Activated CD4-positive, alpha-beta T cell treated with anti-CD3 and anti-CD28 coated beads for 24 hours (primary cell): ENCODE measurements around the gene PGLYRP2.
"Not testable (repeated sequence)": the region's sequence is repeated elsewhere in the genome, so short reads cannot be mapped to it uniquely, and the experiment has no call there.

Source experiments
- DNase-seq, 2 donors: peaks; one replicate each; pipeline ENCODE4 v3.0.0-alpha.2; 2020; ENCODE audit warnings: low read depth in 2 of 2

The PGLYRP2 gene, protein sequence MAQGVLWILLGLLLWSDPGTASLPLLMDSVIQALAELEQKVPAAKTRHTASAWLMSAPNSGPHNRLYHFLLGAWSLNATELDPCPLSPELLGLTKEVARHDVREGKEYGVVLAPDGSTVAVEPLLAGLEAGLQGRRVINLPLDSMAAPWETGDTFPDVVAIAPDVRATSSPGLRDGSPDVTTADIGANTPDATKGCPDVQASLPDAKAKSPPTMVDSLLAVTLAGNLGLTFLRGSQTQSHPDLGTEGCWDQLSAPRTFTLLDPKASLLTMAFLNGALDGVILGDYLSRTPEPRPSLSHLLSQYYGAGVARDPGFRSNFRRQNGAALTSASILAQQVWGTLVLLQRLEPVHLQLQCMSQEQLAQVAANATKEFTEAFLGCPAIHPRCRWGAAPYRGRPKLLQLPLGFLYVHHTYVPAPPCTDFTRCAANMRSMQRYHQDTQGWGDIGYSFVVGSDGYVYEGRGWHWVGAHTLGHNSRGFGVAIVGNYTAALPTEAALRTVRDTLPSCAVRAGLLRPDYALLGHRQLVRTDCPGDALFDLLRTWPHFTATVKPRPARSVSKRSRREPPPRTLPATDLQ

DNA sequence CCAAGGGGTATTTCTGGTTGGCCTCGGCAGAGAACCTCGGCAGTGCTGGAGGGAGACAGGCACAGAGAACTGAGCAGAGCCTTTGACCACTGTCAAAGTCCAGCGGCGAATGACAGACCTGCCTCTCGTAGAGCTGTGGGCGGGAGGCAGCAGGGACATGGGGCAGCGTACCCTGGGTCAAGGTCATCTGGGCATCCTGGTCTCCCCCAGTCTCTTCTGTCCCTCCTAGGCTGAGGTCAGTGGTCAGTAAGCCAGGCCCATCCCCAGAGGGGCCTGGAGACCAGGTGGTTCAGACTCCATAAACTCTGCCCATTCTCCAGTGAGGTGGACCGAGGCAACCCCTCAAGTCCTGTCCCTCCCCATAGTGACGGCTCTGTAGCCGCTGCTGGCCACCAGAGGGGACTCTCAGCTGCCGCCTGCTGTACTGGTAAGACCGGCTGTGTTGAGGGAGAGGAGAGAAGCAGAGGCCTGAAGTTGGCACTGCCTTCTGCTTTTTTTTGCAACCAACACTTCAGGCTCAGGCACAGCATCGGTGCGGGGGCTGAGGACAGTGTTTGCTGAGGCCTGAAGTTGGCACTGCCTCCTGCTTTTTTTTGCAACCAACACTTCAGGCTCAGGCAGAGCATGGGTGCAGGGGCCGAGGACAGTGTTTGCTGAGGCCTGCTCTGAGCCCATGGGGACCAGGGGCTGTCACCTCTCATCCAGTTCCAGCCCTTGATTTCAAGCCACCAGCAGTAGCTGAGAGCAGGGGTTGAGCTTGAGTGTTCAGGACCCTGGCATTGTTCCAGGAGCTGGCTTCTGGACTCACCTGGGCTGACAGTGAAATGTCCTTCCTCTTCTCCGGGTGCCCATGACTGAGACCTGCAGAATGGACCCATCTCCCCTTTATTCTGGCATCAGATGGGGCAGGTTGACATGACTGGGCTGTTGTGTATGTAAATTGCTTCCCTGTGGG is at the start of gene PGLYRP2:
Gene PGLYRP2 (minus strand): TSS at position 111 of the 955 bp plus-strand sequence. CDS start 130 bp downstream, outside the sequence.
- no peak for DNase-seq

DNA sequence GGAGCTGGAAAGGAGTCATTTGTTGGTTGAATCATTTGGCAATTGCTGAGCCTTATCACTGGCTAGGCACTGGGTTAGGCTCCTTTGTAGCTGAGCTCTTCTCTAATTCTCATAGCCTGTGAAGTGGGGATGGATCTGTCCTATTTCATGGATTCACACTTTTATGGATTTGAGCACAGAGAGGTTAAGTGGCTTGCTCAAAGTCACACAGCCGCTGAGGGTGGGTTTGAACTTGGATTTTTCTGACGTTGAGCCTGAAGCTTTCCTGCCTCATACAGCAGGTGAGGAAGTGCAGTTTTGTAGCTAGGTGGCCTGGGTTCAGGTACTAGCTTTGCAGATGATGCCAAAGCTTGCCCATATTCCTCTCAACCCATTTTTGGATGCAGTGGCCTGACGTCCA is 48.4 kb upstream of the PGLYRP2 start:
- DNase-seq: no peak

DNA sequence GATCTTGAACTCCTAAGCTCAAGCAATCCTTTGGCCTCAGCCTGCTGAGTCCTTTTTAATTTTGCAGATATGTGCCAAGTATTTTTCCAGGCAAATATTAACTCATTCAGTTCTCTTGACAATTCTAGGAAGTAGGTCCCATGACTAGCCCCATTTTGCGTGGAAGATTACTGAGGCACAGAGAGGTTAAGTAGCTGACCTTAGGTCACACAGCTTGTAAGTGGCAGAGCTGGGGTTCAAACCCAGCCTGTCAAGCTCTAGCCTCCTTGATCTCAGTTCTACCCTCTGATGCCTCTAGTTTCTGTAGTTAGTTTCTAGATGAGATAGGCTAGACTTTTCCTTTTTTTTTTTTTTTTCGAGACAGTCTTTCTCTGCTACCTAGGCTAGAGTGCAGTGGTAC is 47.1 kb upstream of the PGLYRP2 start:
- DNase-seq: no peak

DNA sequence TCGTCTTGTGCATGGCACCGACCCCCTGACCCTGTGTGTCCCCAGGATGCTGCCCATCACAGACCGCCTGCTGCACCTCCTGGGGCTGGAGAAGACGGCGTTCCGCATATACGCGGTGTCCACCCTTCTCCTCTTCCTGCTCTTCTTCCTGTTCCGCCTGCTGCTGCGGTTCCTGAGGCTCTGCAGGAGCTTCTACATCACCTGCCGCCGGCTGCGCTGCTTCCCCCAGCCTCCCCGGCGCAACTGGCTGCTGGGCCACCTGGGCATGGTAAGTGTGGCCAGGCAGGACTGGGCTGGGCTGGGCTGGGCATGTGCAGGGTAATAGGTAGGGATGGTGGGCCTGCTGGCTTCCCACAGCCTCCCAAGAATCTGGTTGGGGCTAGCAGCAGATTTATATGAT is 46.0 kb upstream of the PGLYRP2 start:
- no peak for DNase-seq

DNA sequence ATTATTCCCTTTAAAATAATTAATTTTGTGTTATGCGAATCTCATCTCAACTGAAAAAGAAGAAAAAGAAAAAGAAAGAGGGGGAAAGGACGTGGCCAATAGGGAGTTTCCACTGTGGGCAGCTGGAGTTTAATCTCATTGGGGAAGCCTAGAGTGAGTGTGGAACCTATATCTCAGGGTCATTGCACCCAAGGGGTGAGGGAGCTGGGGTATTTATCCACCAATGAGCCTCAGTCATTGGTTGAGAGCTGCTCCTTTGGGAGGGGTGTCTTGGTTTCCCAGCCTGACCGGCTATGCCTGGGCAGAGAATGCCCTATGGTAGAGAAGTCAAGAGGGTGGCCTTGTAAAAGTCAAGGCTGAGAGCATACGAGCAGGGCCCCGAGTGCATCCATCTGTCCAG is 45.5 kb upstream of the PGLYRP2 start:
- DNase-seq: no peak

DNA sequence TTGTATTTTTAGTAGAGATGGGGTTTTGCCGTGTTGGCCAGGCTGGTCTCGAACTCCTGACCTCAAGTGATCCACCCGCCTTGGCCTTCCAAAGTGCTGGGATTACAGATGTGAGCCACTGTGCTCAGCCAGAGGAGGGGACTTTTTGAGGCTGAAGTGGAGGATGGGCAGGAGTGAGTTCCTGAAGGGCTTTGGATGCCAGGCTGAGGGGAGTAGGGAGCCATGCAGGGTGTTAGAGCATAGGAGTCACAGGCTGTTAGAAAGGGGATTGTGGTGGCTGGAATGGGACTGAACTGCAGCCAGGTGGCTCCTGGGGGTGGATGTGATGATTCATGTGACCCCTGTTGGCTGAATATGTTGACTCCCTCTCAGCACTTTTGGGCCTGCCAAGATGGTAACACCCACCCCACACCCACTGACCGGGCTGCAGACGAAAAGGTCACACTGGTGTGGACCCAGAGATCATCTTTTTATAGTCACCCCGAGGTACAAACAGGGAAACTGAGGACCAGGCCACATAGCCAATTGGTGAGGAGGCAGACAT is 40.2 kb upstream of the PGLYRP2 start:
- no peak for DNase-seq

DNA sequence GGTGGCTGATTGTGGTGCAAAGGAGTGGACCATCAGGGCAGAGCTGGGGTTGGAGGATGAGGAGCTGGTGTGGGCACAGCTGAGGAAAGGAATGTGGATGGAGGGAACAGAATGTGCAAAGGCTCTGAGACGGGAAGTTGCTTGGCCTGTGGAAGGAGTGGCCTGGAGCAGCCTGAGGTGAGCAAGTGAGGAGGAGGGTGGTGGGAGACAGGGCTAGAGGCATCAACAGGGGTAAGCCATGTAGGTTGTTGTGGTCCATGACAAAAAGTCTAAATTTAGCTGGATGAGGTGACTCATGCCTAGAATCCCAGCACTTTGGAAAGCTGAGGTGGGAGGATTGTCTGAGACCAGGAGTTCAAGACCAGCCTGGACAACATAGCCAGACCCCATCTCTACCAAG is 38.5 kb upstream of the PGLYRP2 start:
- DNase-seq: no peak

DNA sequence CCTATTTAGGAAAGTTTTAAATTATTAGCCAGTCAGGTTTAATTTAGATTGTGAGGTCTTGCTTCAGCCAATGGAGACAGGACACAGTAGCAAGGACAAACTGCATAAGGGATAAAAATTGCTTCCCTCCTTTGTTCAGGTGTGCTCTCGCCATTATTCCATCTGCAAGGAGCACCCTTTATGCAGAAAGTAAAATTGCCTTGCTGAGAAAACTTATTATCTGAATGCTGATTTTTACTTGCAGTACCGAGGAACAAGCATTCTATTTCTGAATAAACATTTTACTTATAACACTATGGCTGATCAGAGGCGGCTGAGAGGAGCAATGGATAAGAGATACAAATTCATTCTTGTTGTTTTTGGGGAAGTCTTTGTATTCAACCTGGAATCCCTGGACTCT is 37.1 kb upstream of the PGLYRP2 start:
- no peak for DNase-seq

DNA sequence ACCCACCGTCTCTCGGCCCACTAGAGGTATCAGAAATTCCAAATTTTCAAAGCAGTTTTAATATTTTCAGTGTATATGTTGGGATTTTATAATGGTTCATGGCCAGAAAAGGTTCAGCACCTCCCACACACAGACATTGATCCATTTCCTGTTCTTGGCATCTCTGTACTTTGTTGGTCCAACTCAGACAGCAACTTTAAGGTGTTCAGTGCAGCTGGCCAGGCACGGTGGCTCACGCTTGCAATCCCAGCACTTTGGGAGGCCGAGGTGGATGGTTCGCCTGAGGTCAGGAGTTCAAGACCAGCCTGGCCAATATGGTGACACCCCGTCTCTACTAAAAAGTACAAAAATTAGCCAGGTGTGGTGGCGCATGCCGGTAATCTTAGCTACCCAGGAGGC is 35.9 kb upstream of the PGLYRP2 start:
- not testable (repeated sequence) for DNase-seq

DNA sequence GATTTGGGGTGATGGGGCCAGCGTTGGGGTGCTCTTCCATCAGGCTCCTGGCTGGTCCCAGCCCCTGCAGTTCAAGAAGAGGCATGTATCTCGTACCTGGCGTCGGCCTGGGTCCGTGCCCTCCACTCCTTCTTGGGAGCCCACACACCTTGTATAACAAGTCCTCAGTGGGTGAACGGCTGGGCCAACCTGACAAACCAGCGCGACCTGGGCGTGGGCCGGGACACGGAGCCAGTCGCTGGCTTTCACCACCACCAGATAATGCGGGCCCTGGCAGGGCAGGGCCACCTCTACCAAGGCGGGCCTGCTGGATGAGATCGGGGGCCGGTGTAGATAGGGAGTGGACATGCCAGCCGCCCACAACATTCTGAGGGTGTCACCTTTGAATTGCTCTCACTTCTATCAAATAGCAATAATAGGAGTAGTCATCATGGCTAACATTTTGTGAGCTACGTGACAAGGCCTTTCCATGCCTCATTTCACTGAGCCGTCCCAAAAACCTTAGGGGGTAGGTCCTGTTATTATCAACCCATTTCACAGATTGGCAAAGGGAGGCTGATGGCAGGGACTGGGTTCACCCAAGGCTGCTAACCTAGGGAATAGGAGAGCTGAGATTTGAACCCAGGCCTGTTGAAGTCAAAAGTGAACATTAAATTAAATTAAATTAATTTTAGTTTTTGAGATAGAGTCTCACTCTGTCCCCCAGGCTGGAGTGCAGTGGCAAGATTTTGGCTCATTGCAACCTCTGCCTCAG is 32.5 kb upstream of the PGLYRP2 start:
- DNase-seq: no peak

DNA sequence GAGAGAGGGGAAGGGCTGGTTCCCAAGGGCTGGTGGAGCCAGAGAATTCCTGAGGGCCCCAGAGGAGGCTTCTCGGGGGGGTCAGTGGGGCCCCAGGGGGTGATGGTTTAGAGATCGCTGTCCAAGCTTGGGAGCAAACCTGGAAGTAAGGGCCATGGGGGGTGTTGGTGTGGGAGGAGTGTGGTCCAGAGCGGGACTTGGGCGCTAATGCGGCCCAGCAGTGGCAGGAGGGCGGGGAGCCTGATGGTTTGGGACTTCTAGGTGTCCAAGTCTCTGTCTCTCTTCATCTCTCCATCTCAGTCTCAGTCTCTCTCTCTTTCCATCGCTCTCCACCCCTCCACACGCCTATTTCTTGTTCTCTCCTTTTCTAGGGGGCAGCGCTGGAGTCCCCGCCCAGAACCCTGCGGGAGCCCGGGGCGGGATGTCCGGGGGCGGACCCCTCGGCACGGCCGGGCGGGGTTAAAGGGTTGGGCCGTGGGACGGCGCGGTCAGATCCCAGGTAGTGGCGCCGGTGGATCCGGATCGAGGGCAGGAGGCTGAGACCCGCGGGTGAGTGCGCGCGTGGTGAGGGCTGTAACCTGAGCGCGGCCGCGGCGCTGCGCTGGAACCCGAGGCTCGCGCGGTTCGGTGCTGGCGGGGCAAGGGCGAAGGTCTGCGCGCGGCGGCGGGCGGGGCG is 28.9 kb upstream of the PGLYRP2 start, which contains the start of gene CYP4F22:
Gene CYP4F22 (plus strand): TSS at position 491 of the 676 bp plus-strand sequence. CDS start 16,812 bp downstream, outside the sequence.
- no peak for DNase-seq

DNA sequence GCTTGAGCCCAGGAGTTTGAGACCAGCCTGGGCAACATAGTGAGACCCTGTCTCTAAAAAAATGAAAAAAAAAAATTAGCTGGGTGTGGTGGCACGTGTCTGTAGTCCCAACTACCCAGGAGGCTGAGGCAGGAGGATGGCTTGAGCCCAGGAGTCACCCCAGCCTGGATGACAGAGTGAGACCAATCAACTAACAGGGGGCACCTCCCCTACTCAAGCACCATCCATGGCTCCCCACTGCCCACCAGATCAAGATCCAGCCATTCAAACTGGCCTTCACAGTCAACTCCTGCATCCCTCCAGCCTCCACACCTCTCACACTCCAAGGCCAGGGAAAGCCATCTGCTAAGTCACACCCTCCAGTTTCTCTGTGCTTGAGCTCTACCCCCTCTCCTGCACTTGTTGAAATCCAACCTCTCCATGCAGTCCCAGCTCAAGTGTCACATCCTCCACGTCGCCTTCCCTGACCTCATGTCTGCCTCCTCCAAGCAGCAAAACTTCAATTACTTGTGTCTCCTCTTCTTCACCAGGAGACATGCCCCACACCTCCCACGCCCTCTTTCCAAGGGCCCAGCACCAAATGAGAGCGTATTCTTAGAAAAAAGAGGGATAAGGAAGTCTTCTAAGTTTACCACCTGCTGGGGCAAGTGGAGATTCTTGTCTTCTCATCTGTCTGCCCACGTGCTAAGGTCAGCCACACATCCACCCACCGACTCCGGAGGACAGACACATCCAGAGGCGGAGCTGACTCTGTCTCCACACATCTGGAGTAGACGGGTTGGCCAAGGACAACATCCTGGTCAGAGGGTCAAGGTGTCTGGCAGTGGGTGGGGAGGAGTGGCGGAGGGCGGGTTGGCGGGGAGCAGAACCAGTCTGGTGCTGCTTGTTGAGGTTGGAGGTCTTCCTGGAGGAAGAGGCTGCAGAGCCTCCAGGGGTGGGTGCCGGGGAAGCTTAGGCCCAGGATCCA is 28.1 kb upstream of the PGLYRP2 start:
- no peak for DNase-seq

DNA sequence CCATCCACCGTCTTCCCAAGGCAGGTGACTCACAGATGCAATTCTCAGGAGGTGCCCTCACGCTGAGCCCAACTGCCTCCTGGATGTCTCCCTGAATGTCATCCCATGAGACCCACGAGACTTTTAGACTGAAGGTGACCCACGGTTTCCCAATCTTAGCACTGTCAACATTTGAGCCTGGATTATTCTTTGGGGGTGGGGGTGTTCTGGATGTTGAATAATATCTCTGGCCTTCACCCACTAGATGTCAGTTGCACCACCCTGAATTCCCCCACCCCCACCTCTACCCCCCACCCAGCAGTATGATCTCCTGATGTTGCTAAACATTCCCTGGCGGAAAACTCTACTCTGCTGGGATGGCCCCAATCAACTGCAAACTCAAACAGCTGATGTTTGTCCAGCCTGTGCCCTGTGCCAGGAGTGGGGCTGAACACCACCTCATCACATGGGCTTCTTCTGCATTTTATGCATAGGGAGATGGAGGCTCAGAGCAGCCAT is 26.8 kb upstream of the PGLYRP2 start:
- DNase-seq: no peak

DNA sequence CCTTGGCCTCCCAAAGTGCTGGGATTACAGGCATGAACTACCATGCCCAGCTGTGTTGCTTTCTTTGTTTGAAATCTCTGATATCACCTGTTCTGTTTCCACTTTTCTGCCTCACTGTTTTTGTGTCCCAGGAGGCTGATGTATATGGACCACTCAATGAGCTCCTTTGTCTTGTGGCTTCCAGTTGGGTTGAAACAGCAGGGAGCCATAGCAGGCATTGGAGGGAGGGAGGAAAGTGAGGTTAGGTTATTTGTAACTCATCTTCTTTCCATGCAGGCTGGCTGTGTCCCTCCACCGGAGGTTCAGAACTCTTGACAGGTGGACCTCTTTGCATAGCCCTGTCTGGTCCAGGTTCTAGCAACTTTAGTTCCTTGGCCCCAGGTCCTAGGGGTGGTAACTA is 23.0 kb upstream of the PGLYRP2 start:
- DNase-seq: no peak

DNA sequence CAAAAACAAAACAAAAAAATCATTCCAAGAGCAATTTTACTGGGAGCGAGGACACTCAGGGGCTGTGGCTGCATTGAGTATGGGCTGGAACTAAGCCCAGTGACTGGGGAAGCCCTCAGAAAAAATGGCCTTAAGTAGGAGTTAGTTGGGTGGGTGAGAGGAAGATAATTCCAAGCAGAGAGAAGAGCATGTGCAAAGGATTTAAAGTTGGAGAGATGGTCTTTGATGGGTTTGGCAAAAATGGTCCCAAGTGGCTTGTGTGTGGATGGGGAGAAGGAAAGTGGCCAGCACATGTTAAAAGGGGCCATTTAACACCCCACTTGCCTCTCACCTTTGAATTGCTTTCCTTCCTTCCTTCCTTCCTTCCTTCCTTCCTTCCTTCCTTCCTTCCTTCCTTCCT is 22.3 kb upstream of the PGLYRP2 start:
- no peak for DNase-seq

DNA sequence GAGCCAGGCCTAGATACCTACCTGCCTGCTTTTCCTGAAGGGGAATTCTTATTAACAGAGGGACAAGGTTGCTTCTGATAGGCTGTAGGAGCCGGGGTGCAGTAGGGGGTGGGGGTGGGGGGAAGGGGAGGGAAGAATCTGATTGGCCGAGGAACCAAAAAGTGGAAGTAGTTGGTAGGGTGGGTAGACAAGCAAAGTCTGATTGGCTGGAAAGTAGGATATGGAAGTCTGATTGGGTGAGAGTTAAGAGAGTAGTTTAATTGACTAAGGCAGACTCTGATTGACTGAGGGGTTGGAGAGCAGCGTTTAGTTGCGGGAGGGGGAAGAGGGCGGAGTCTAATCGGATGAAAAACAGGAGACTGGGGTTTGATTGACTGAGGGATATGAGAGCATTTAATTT is 19.6 kb upstream of the PGLYRP2 start:
- DNase-seq: no peak

DNA sequence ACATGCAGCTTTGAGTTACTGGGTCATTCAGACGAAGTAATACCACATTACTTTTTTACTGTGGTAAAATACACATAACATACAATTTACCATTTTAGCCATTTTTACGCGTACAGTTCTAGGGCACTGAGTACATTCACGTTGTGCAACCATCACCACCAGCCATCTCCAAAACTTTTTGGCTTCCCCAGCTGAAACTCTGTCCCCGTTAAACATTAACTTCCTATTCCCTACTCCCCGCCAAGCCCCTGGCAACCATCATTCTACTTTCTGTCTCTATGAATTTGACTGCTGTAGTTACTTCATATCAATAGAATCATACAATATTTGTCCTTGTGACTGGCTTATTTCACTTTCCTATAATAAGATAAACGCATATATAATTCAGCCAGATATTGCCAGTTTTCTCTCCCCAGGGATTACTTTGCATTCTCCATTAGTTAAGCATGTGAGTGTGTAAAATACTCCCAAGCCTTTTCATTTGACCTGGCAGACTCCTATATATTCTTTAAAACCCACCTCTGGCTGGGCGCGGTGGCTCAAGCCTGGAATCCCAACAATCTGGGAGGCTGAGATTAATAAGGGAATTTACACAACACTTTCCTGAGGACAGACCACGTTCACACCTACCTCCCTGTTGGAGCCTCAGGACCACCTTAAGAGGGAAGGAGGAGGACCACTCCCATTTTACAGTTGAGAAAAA is 19.0 kb upstream of the PGLYRP2 start:
- DNase-seq: no peak

DNA sequence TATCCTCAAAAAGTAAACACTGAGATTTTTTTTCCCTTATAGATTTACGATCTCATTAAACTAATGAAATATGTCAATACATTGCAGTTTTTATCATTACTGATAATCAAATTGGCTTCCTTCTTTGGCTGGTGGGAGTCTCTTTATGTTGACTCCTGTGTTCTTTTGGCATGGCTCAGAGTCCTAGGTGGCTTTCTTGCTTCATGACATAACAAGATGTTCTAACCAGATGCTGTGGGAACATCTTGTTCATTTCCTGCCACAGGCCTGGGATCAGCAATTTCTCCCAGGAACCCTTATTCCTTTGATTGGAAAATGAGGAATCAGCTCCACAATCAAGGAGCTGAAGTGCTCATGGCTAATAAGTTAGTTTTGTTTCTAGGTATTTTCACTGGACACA is 15.8 kb upstream of the PGLYRP2 start:
- DNase-seq: no peak
